Left ventricle myocardium inferior (tissue), 1 donor: ENCODE measurements around the gene SBF2. TPM values are rescaled to one million over a fixed set of nuclear protein-coding genes. Genes with fewer than 3 reads are reported as not detected.
"Not testable (repeated sequence)": the region's sequence is repeated elsewhere in the genome, so short reads cannot be mapped to it uniquely, and the experiment has no call there.

Source experiments
- DNase-seq: peaks from one replicate; pipeline ENCODE4 v3.0.0-alpha.2; 2020
- H3K27ac ChIP-seq: fragments of 200-600 bp; replicated peaks from 2 replicates; pipeline ENCODE4 v1.8.0; 2021
- H3K27me3 ChIP-seq: fragments of 200-600 bp; 2 replicates; pipeline ENCODE4 v1.8.0; 2021; ENCODE audit warnings: low read depth
- H3K36me3 ChIP-seq: fragments of 200-600 bp; 2 replicates; pipeline ENCODE4 v1.8.0; 2021
- H3K4me1 ChIP-seq: fragments of 200-600 bp; 2 replicates; pipeline ENCODE4 v1.8.0; 2021
- H3K4me3 ChIP-seq: fragments of 200-600 bp; 2 replicates; pipeline ENCODE4 v1.8.0; 2021; ENCODE audit warnings: mild to moderate bottlenecking, moderate library complexity
- H3K9me3 ChIP-seq: fragments of 200-600 bp; replicated peaks from 2 replicates; pipeline ENCODE4 v1.8.0; 2021
- CTCF ChIP-seq: fragments of 200-600 bp; IDR thresholded peaks from 2 replicates; pipeline ENCODE4 v1.8.0; 2021; ENCODE audit warnings: antibody characterized with exemption, mild to moderate bottlenecking, borderline replicate concordance
- intact Hi-C: fragments of 100-400 bp; cut with micrococcal nuclease; formaldehyde crosslinking; loops from one replicate; pipeline ENCODE4 v1.11.0; 2022
- total RNA-seq: library from RNA; stranded (reverse); fragmentation: NEBNext Ultra II Directional; extraction: Animal tissue kit (Norgen Biotek cat#: 25700); gene quantifications from one replicate; pipeline ENCODE4 v1.2.1, GENCODE V29; 2021
- donor health status: DM: no; HTN: yes; CAD: no; lungs with severe emphysema.

SBF2 gene
- total RNA-seq, 1 donor from 2014 or later: 17.8 TPM

GRCh38 chr11:9748361-9748970 lies 545.6 kb downstream of the SBF2 start:
- Histone ChIP-seq H3K4me1 (peaks cover 27% of the 10 kb centered on the region), H3K9me3 (no peaks in the 10 kb centered on the region), H3K27me3 (no peaks in the 10 kb centered on the region), H3K36me3 (peaks cover 31% of the 10 kb centered on the region), H3K4me3 (no peak overlapping the region), H3K27ac (peak overlapping the region; percentile 10)
- no peak for DNase-seq
- peak; percentile 81 for TF ChIP-seq CTCF
- intact Hi-C loops: no loop called here

DNA sequence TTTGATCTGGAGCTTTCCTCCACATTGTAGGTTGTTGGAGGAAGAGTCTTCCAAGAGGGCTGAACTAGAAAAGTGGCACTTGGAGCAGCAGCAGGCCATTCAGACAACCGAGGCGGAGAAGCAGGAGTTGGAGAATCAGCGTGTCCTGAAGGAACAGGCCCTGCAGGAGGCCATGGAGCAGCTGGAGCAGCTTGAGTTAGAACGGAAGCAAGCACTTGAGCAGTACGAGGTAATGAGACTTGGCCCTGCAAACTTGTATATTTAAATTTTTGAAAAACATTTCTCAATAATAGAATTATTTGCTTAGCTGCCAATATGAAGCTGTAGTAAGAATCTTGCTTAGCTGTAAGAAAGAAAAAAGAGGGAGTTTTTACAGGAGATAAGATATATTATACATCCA lies 546.2 kb downstream of the SBF2 start:
- peaks cover 31% of the 10 kb centered on the region for H3K36me3 ChIP-seq
- TF ChIP-seq CTCF: no peak

GRCh38 chr11:9747229-9747628 lies 546.8 kb downstream of the SBF2 start:
- Histone ChIP-seq H3K4me3 (no peak overlapping the region), H3K4me1 (peaks cover 27% of the 10 kb centered on the region), H3K27me3 (no peaks in the 10 kb centered on the region), H3K36me3 (peaks cover 36% of the 10 kb centered on the region), H3K9me3 (no peaks in the 10 kb centered on the region), H3K27ac (peak overlapping the region; percentile 10)
- no peak for TF ChIP-seq CTCF
- intact Hi-C loops: no loop called here
- no peak for DNase-seq

More for the DNA sequence above, 546.2 kb downstream of the SBF2 start:
- Histone ChIP-seq H3K27me3 (no peaks in the 10 kb centered on the region), H3K27ac (peak overlapping the region; percentile 10), H3K9me3 (no peaks in the 10 kb centered on the region), H3K4me1 (peaks cover 27% of the 10 kb centered on the region), H3K4me3 (no peak overlapping the region)
- no peak for DNase-seq
- intact Hi-C loops: no loop called here

DNA sequence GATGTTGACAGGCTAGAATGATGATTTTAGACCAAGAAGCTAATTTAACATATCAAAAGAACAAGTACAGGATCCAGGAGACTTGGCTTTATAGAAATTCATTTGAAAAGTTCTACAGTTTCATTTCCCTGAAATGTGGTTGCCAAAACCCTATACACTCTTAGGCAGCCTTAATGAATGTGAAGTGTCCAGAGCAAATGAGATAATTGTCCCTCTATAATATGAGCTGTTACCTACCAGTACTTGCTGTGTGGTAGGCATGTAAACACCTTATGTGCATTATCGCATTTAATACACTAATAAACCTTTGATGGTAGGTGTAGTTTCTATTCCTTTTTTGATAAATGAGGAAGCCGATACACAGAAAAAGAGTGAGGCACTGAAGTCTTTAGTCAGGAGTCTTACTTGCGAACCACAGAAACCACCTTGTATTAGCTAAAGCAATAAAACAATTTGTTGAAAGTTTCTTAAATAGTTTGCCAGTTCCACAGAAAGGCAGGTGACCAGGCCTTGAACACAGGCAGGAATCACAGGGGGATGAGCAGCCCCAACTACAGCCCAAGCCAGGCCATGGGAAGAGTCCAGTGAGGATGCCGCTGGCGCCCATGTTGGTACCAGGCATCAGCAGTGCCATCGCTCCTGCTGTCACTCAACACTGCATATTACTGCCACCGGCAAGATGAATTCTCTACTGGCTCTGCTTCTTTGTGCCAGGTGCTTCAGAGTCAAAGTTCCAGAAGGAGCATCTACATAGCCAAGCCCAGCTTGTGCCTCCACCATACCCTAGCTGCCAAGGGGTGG lies 548.4 kb downstream of the SBF2 start:
- Histone ChIP-seq H3K9me3 (no peaks in the 10 kb centered on the region), H3K4me1 (peaks cover 14% of the 10 kb centered on the region), H3K27ac (no peak overlapping the region), H3K27me3 (no peaks in the 10 kb centered on the region), H3K36me3 (peaks cover 44% of the 10 kb centered on the region), H3K4me3 (no peak overlapping the region)
- no peak for TF ChIP-seq CTCF
- no peak for DNase-seq
- intact Hi-C loops: no loop called here

DNA sequence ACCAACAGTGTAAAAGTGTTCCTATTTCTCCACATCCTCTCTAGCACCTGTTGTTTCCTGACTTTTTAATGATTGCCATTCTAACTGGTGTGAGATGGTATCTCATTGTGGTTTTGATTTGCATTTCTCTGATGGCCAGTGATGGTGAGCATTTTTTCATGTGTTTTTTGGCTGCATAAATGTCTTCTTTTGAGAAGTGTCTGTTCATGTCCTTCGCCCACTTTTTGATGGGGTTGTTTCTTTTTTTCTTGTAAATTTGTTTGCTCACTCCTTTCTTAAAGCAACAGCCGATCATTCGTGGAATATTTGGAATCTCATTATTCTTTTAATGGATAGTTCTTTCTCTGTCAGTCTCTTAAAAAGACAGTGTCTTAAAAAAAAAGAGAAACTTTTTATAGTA lies 550.5 kb downstream of the SBF2 start:
- H3K36me3 ChIP-seq: peaks cover 48% of the 10 kb centered on the region

GRCh38 chr11:9741260-9741659 lies 552.8 kb downstream of the SBF2 start:
- H3K36me3 ChIP-seq: peaks cover 58% of the 10 kb centered on the region
- TF ChIP-seq CTCF: no peak
- no peaks in the 10 kb centered on the region for H3K27me3 ChIP-seq
- no peak overlapping the region for H3K4me3 ChIP-seq
- intact Hi-C loops: no loop called here
- H3K4me1 ChIP-seq: peaks cover 23% of the 10 kb centered on the region
- H3K9me3 ChIP-seq: peaks cover 2% of the 10 kb centered on the region
- H3K27ac ChIP-seq: no peak overlapping the region
- no peak for DNase-seq

More for the DNA sequence above, 550.5 kb downstream of the SBF2 start:
- H3K27me3 ChIP-seq, intact Hi-C loops, H3K27ac ChIP-seq, H3K9me3 ChIP-seq, H3K4me3 ChIP-seq, DNase-seq: not testable (repeated sequence)
- peaks cover 23% of the 10 kb centered on the region for H3K4me1 ChIP-seq
